K562 (cell line): ENCODE measurements around the gene NIPBL. TPM values are rescaled to one million over a fixed set of nuclear protein-coding genes. Genes with fewer than 3 reads are reported as not detected.

ENCODE experiments used
- ATAC-seq: fragments of 200-7000 bp; cut with Tn5 transposase; 3 replicates; pipeline ENCODE4 v1.9.1; 2020; ENCODE audit warnings: moderate library complexity
- BruUV-seq: library from RNA; stranded (reverse); fragments of 400-500 nt; replicated peaks from 2 replicates; lab custom pipeline; 2021; lab: Mats Ljungman, UMichigan
- CTCF ChIA-PET: fragments of 300-600 bp; formaldehyde crosslinking; extraction: SDS; loops from one replicate; lab custom pipeline; 2021; ENCODE audit warnings: low intra/inter-chr PET ratio; lab: Yijun Ruan, JAX
- POLR2A ChIA-PET: fragments of 300-600, 350-650 bp; sonication (Branson Sonifier 250); formaldehyde crosslinking; extraction: SDS; loops from one replicate; lab custom pipeline; 2021; ENCODE audit warnings: antibody characterized with exemption, inconsistent platforms; lab: Yijun Ruan, JAX
- DNase-seq, 4 experiments: peaks; one replicate each; pipeline versions ENCODE4 v3.0.0 to v3.0.0-alpha.2; 2011 to 2018; ENCODE audit warnings: low spot score in 3 of 4, mixed read lengths in 3 of 4; ENCODE audit errors: extremely low read depth in 1 of 4
- FAIRE-seq: peaks from 2 replicates; lab custom pipeline; 2011; peaks lifted over from hg19 to GRCh38; lab: Jason Lieb, UNC
- H2AFZ ChIP-seq: 2 replicates; pipeline ENCODE4 v1.6.0; 2011; ENCODE audit warnings: low read depth, low read length, control low read depth, inconsistent platforms
- H3K27ac ChIP-seq: fragments of 200-600 bp; 3 replicates; pipeline ENCODE4 v1.8.0; 2011; ENCODE audit warnings: low read depth, mild to moderate bottlenecking, control low read depth, inconsistent platforms, low read length, moderate library complexity, mixed read lengths; ENCODE audit errors: extremely low read depth
- H3K27me3 ChIP-seq, 2 experiments: fragments of 300-600 bp in 1 of 2; 2 replicates in 1 of 2; 3 replicates in 1 of 2; pipeline versions ENCODE4 v1.6.0 to v1.8.0; 2011; ENCODE audit warnings: inconsistent platforms in 2 of 2, low read length in 2 of 2, mild to moderate bottlenecking in 1 of 2, mixed read lengths in 1 of 2, moderate library complexity in 1 of 2; ENCODE audit not compliant: control insufficient read depth in 2 of 2, insufficient read depth in 2 of 2
- H3K36me3 ChIP-seq: fragments of 300-600 bp; 3 replicates; pipeline ENCODE4 v1.8.0; 2011; ENCODE audit warnings: mild to moderate bottlenecking, low read length, inconsistent platforms; ENCODE audit not compliant: control insufficient read depth, insufficient read depth
- H3K4me1 ChIP-seq, 2 experiments: fragments of 200-600 bp in 1 of 2; replicated peaks in 1 of 2; 2 replicates in 1 of 2; 3 replicates in 1 of 2; pipeline versions ENCODE4 v1.5.1 to v1.8.0; 2011; ENCODE audit warnings: inconsistent platforms in 2 of 2, low read length in 2 of 2, mild to moderate bottlenecking in 1 of 2, mixed read lengths in 1 of 2, moderate library complexity in 1 of 2; ENCODE audit not compliant: control insufficient read depth in 2 of 2, insufficient read depth in 2 of 2
- H3K4me2 ChIP-seq: 2 replicates; pipeline ENCODE4 v1.6.1; 2011; ENCODE audit warnings: low read length, control low read depth, inconsistent platforms, mixed read lengths; ENCODE audit not compliant: insufficient read depth
- H3K4me3 ChIP-seq: fragments of 200-600 bp; sonication (generic), shearing (Covaris generic); 2 replicates; pipeline ENCODE4 v1.5.1; 2016; ENCODE audit warnings: control low read depth, inconsistent platforms
- H3K79me2 ChIP-seq: fragments of 200-600 bp; 3 replicates; pipeline ENCODE4 v1.8.0; 2011; ENCODE audit warnings: low read length, inconsistent platforms; ENCODE audit not compliant: control insufficient read depth, insufficient read depth
- H3K9ac ChIP-seq, 2 experiments: 2 replicates each; pipeline versions ENCODE4 v1.6.0 to v1.6.1; 2011; ENCODE audit warnings: low read depth in 2 of 2, low read length in 2 of 2, control low read depth in 1 of 2, inconsistent platforms in 1 of 2, mild to moderate bottlenecking in 1 of 2, mixed read lengths in 1 of 2; ENCODE audit not compliant: insufficient read depth in 1 of 2
- H3K9me1 ChIP-seq: one replicate; pipeline ENCODE4 v1.6.0; 2011; ENCODE audit warnings: inconsistent platforms, mild to moderate bottlenecking, low read length, moderate library complexity; ENCODE audit not compliant: control insufficient read depth, insufficient read depth
- H3K9me3 ChIP-seq: replicated peaks from 2 replicates; pipeline ENCODE4 v1.5.1; 2011; ENCODE audit warnings: low read depth, low read length, inconsistent platforms; ENCODE audit not compliant: control insufficient read depth, insufficient read depth
- H4K20me1 ChIP-seq: replicated peaks from 2 replicates; pipeline ENCODE4 v1.6.1; 2011; ENCODE audit warnings: low read length, inconsistent platforms, mixed read lengths; ENCODE audit not compliant: control insufficient read depth, insufficient read depth
- ATF6 ChIP-seq: sonication (generic); formaldehyde crosslinking; IDR thresholded peaks from 2 replicates; pipeline ENCODE4 v1.4.0; 2020; ENCODE audit warnings: mild to moderate bottlenecking, missing genetic modification reagents
- FOXJ3 ChIP-seq: sonication (generic); formaldehyde crosslinking; IDR thresholded peaks from 2 replicates; pipeline ENCODE4 v1.4.0; 2020; ENCODE audit warnings: mild to moderate bottlenecking, missing genetic modification reagents
- FOXP1 ChIP-seq: sonication (generic); formaldehyde crosslinking; IDR thresholded peaks from 2 replicates; pipeline ENCODE4 v1.8.0; 2022; ENCODE audit warnings: mild to moderate bottlenecking, missing genetic modification reagents
- GTF2B ChIP-seq: IDR thresholded peaks from 2 replicates; pipeline ENCODE4 v1.6.1; 2011; ENCODE audit not compliant: insufficient read length; ENCODE audit errors: extremely low read depth
- GTF2E2 ChIP-seq: fragments of 200-800 bp; sonication (Bioruptor generic); IDR thresholded peaks from 2 replicates; pipeline ENCODE4 v1.6.1; 2016; ENCODE audit warnings: missing genetic modification characterization, missing compliant biosample characterization
- MLX ChIP-seq, 2 experiments: fragments of 450-650 bp in 1 of 2; sonication (generic) in 1 of 2; formaldehyde crosslinking; conservative IDR thresholded peaks; 2 replicates each; pipeline versions ENCODE4 v1.4.0 to v1.8.1; 2020 to 2022; ENCODE audit warnings: mild to moderate bottlenecking in 1 of 2, missing genetic modification reagents in 1 of 2
- NCOA4 ChIP-seq: fragments of 450-650 bp; IDR thresholded peaks from 2 replicates; pipeline ENCODE4 v1.6.1; 2018; ENCODE audit warnings: mild to moderate bottlenecking; ENCODE audit not compliant: partially characterized antibody
- PURB ChIP-seq: sonication (generic); formaldehyde crosslinking; IDR thresholded peaks from 2 replicates; pipeline ENCODE4 v1.9.0; 2021; ENCODE audit warnings: low read depth, mild to moderate bottlenecking, missing genetic modification reagents
- RBM34 ChIP-seq: fragments of 200-400 bp; formaldehyde crosslinking; IDR thresholded peaks from 2 replicates; pipeline ENCODE4 v1.6.1; 2018; ENCODE audit warnings: low read length, borderline replicate concordance; ENCODE audit not compliant: insufficient read depth
- RFX7 ChIP-seq: fragments of 250-450 bp; sonication (Bioruptor Pico); IDR thresholded peaks from 2 replicates; pipeline ENCODE4 v1.5.1; 2021; ENCODE audit warnings: mild to moderate bottlenecking
- SP1 ChIP-seq: sonication (generic); formaldehyde crosslinking; IDR thresholded peaks from 2 replicates; pipeline ENCODE4 v1.8.1; 2022; ENCODE audit warnings: mild to moderate bottlenecking, missing genetic modification reagents
- SRSF1 ChIP-seq: fragments of 200-400 bp; formaldehyde crosslinking; IDR thresholded peaks from 2 replicates; pipeline ENCODE4 v1.6.1; 2017; ENCODE audit warnings: mild to moderate bottlenecking, low read depth, low read length, moderate library complexity
- SUPT5H ChIP-seq: fragments of 450-650 bp; IDR thresholded peaks from 2 replicates; pipeline ENCODE4 v1.6.1; 2016
- TAL1 ChIP-seq: fragments of 450-650 bp; IDR thresholded peaks from 2 replicates; pipeline ENCODE4 v1.6.1; 2016; ENCODE audit warnings: mild to moderate bottlenecking
- ZBTB17 ChIP-seq: fragments of 450-650 bp; formaldehyde crosslinking; IDR thresholded peaks from 2 replicates; pipeline ENCODE4 v1.4.0; 2020; ENCODE audit warnings: mild to moderate bottlenecking
- ZNF263 ChIP-seq: sonication (generic); formaldehyde crosslinking; IDR thresholded peaks from 2 replicates; pipeline ENCODE4 v1.8.0; 2022; ENCODE audit warnings: mild to moderate bottlenecking, missing genetic modification reagents, borderline replicate concordance
- ZNF707 ChIP-seq: fragments of 250-450 bp; sonication (Bioruptor Pico); conservative IDR thresholded peaks from 2 replicates; pipeline ENCODE4 v1.8.0; 2022; ENCODE audit warnings: inconsistent platforms, mild to moderate bottlenecking, moderate library complexity
- ZNF79 ChIP-seq: fragments of 250-450 bp; sonication (Bioruptor Pico); IDR thresholded peaks from 2 replicates; pipeline ENCODE4 v1.4.0; 2020; ENCODE audit warnings: low read depth, mild to moderate bottlenecking, moderate library complexity
- ZSCAN32 ChIP-seq: fragments of 450-650 bp; formaldehyde crosslinking; IDR thresholded peaks from 2 replicates; pipeline ENCODE4 v1.4.0; 2020; ENCODE audit warnings: mild to moderate bottlenecking, moderate library complexity
- WGBS: fragments of 100-300 bp; shearing (Covaris generic); methylation state at CpG from one replicate; pipeline ENCODE4 v1.1.6; 2016; ENCODE audit warnings: low coverage, mixed read lengths; ENCODE audit not compliant: insufficient coverage; ENCODE audit errors: missing lambda C conversion rate; 5-methylcytosine and 5-hydroxymethylcytosine counted together
- in situ Hi-C: fragments of 300-500 bp; cut with MboI; formaldehyde crosslinking; loops from 4 replicates; pipeline ENCODE4 v1.15.0; 2018; ENCODE audit warnings: inconsistent platforms, mixed read lengths
- intact Hi-C: fragments of 100-400 bp; cut with micrococcal nuclease; formaldehyde crosslinking; loops from 2 replicates; pipeline ENCODE4 v1.14.2; 2022
- polyA plus RNA-seq, 8 experiments: library from polyadenylated mRNA; depleted of rRNA in 4 of 8; stranded (reverse) in 5 of 8; unstranded in 3 of 8; fragments of >200 nt; fragmentation: Nextera tagmentation in 2 of 8; fragmentation: Illumina TruSeq in 1 of 8; extraction: Ambion mirVana in 2 of 8; extraction: Trizol in 1 of 8; gene quantifications; 2 replicates each; pipeline versions ENCODE4 v1.2.1 to v1.2.3, GENCODE V29; 2011 to 2014; ENCODE audit warnings: inconsistent platforms in 1 of 8, missing spikeins in 1 of 8
- total RNA-seq, 7 experiments: library from RNA; depleted of rRNA in 6 of 7; stranded (reverse); fragments of >200 nt in 6 of 7; fragmentation: Illumina TruSeq in 2 of 7; extraction: Trizol in 2 of 7; gene quantifications; 2 replicates each; pipeline versions ENCODE4 v1.2.1 to v1.2.3, GENCODE V29; 2011 to 2021; ENCODE audit warnings: low replicate concordance in 1 of 7

The NIPBL gene
- total and polyA plus RNA-seq, 9 of the 15 experiments (the other 6 are each of a cell fraction or from before 2014, with no cell fraction given) = 12.9 to 56.7 (median 38.9) TPM

GRCh38 chr5:36904677-36905076 lies 28.1 kb downstream of the NIPBL start:
- no peak overlapping the region for H3K27ac ChIP-seq
- H3K4me2 ChIP-seq = no peak overlapping the region
- no peak overlapping the region for H3K9ac ChIP-seq
- POLR2A ChIA-PET = interaction anchor here (0.6 to 1.6 kb wide), 2 partner anchors 10 to 165 kb away, joined by 5 to 6 read pairs; no protein-coding TSS in a partner anchor
- H2AFZ ChIP-seq = no peak overlapping the region
- no TSS peak for BruUV-seq
- DNase-seq (no peak), ATAC-seq (no peak), FAIRE-seq (no peak)
- H3K4me1 ChIP-seq = 0 out of 5 replicates have a peak, but pooled peaks cover 0 to 4% of the 10 kb centered on the region in 2 experiments
- H3K9me1 ChIP-seq = no peaks in the 10 kb centered on the region
- TF ChIP-seq RBM34 (no peak), FOXP1 (CRISPR knock-in tag) (no peak), GTF2E2 (tag) (no peak), ZSCAN32 (CRISPR knock-in tag) (no peak), ZNF707 (CRISPR knock-in tag) (no peak), MLX (CRISPR knock-in tag; conservative IDR thresholded peaks at IDR 0.05) (no peak), GTF2B (no peak), SUPT5H (no peak), RFX7 (no peak), ZNF263 (no peak), SRSF1 (no peak), ZNF79 (CRISPR knock-in tag) (no peak), ATF6 (CRISPR knock-in tag) (no peak), NCOA4 (no peak), FOXJ3 (CRISPR knock-in tag) (no peak), TAL1 (no peak), ZBTB17 (no peak), PURB (CRISPR knock-in tag) (no peak), SP1 (CRISPR knock-in tag) (no peak)
- H3K4me3 ChIP-seq = no peak overlapping the region
- H3K9me3 ChIP-seq = no peaks in the 10 kb centered on the region
- intact Hi-C loops (no loop called here), in situ Hi-C loops (no loop called here)
- 59% methylated on average over 2 of the region's 2 CpGs for WGBS
- H3K27me3 ChIP-seq = no peaks in the 10 kb centered on the region
- peaks cover 4% of the 10 kb centered on the region; the same call in 1 of the 2 replicates for H4K20me1 ChIP-seq
- H3K36me3 ChIP-seq = no peaks in the 10 kb centered on the region
- CTCF ChIA-PET = no interaction called here
- H3K79me2 ChIP-seq = peaks cover 98% of the 10 kb centered on the region
